TTC549 (cell line): Measurements from ENCODE around the gene PRKCD.
"Not testable (repeated sequence)": the region's sequence is repeated elsewhere in the genome, so short reads cannot be mapped to it uniquely, and the experiment has no call there.

Experiments used
- FAIRE-seq: peaks from 2 replicates; lab custom pipeline; 2012; peaks lifted over from hg19 to GRCh38; lab: Jason Lieb, UNC

PRKCD gene

GRCh38 chr3:53140847-53141845 lies 19.9 kb upstream of the PRKCD start:
- FAIRE-seq, result no peak

- no peak for FAIRE-seq
Observed at GRCh38 chr3:53142986-53143385, 18.0 kb upstream of the PRKCD start.

GRCh38 chr3:53144446-53144845 lies 16.6 kb upstream of the PRKCD start:
- FAIRE-seq, result no peak

- FAIRE-seq, result no peak
Observed at GRCh38 chr3:53144862-53145712, 15.9 kb upstream of the PRKCD start.

- no peak for FAIRE-seq
Observed at GRCh38 chr3:53145713-53146080, 15.3 kb upstream of the PRKCD start.

- no peak for FAIRE-seq
Observed at GRCh38 chr3:53146319-53146891, 14.6 kb upstream of the PRKCD start.

GRCh38 chr3:53147151-53147902 lies 13.7 kb upstream of the PRKCD start:
- no peak for FAIRE-seq

GRCh38 chr3:53147903-53148400 lies 13.1 kb upstream of the PRKCD start:
- FAIRE-seq, result no peak

GRCh38 chr3:53149006-53149690 lies 11.9 kb upstream of the PRKCD start:
- no peak for FAIRE-seq

GRCh38 chr3:53149699-53150098 lies 11.3 kb upstream of the PRKCD start:
- FAIRE-seq, result no peak

GRCh38 chr3:53150247-53151085 lies 10.5 kb upstream of the PRKCD start:
- no peak for FAIRE-seq

GRCh38 chr3:53151086-53151438 lies 9.9 kb upstream of the PRKCD start:
- FAIRE-seq, result not testable (repeated sequence)

GRCh38 chr3:53151465-53151864 lies 9.5 kb upstream of the PRKCD start:
- FAIRE-seq, result no peak

- no peak for FAIRE-seq
Observed at GRCh38 chr3:53151870-53152660, 8.9 kb upstream of the PRKCD start.

- FAIRE-seq, result no peak
Observed at GRCh38 chr3:53153264-53153823, 7.7 kb upstream of the PRKCD start.

GRCh38 chr3:53153980-53154379 lies 7.0 kb upstream of the PRKCD start:
- no peak for FAIRE-seq

- FAIRE-seq, result no peak
Observed at GRCh38 chr3:53154881-53155285, 6.1 kb upstream of the PRKCD start.

- FAIRE-seq, result no peak
Observed at GRCh38 chr3:53155760-53156159, 5.2 kb upstream of the PRKCD start.

GRCh38 chr3:53156368-53156834 lies 4.6 kb upstream of the PRKCD start:
- no peak for FAIRE-seq
